CD4-positive, alpha-beta T cell treated with Interleukin-21 for 1 hour (primary cell): ENCODE results near the gene PROX2.
A peak's percentile ranks its signal among the peaks of the same experiment; 100 is the strongest.

ENCODE experiments used
- DNase-seq: peaks from one replicate; pipeline ENCODE4 v3.0.0-alpha.2; 2020

Gene PROX2

GRCh38 chr14:74875941-74876913 lies at the start of gene PROX2:
Gene PROX2 (minus strand): TSS chr14:74876145. CDS start chr14:74863834, 12,311 bp downstream.
- peak; percentile 24 for DNase-seq

- DNase-seq = no peak
These were observed 48.1 kb upstream of the PROX2 start for GRCh38 chr14:74924061-74924460.

GRCh38 chr14:74922752-74923401 lies 46.9 kb upstream of the PROX2 start, which contains the start of gene RPS6KL1:
Gene RPS6KL1 (minus strand): TSS chr14:74923260. CDS start chr14:74921541, 1,719 bp downstream.
- peak; percentile 73 for DNase-seq

- no peak for DNase-seq
These were observed 46.2 kb upstream of the PROX2 start for GRCh38 chr14:74921987-74922751.

GRCh38 chr14:74921053-74921620 lies 45.2 kb upstream of the PROX2 start:
- no peak for DNase-seq

GRCh38 chr14:74920281-74920680 lies 44.3 kb upstream of the PROX2 start:
- DNase-seq = no peak

- no peak for DNase-seq
These were observed 43.6 kb upstream of the PROX2 start for GRCh38 chr14:74919421-74920165.

GRCh38 chr14:74918380-74918779 lies 42.4 kb upstream of the PROX2 start:
- no peak for DNase-seq

GRCh38 chr14:74917646-74918081 lies 41.7 kb upstream of the PROX2 start:
- no peak for DNase-seq

GRCh38 chr14:74917178-74917543 lies 41.2 kb upstream of the PROX2 start:
- DNase-seq = no peak

- DNase-seq = no peak
These were observed 39.9 kb upstream of the PROX2 start for GRCh38 chr14:74915826-74916225.

GRCh38 chr14:74915426-74915825 lies 39.5 kb upstream of the PROX2 start:
- DNase-seq = no peak

GRCh38 chr14:74913986-74914573 lies 38.1 kb upstream of the PROX2 start:
- peak; percentile 19 for DNase-seq

- DNase-seq = no peak
These were observed 37.5 kb upstream of the PROX2 start for GRCh38 chr14:74913393-74913910.

GRCh38 chr14:74912801-74913200 lies 36.9 kb upstream of the PROX2 start:
- no peak for DNase-seq

GRCh38 chr14:74912111-74912510 lies 36.2 kb upstream of the PROX2 start:
- DNase-seq = no peak

GRCh38 chr14:74911704-74912103 lies 35.8 kb upstream of the PROX2 start:
- DNase-seq = no peak

- DNase-seq = no peak
These were observed 35.3 kb upstream of the PROX2 start for GRCh38 chr14:74911221-74911620.

GRCh38 chr14:74910556-74910955 lies 34.6 kb upstream of the PROX2 start:
- no peak for DNase-seq

- DNase-seq = no peak
These were observed 34.0 kb upstream of the PROX2 start for GRCh38 chr14:74909911-74910310.

- no peak for DNase-seq
These were observed 33.6 kb upstream of the PROX2 start for GRCh38 chr14:74909501-74909900.
